Measurements from ENCODE around the gene OR6J1. TPM values are rescaled to one million over a fixed set of nuclear protein-coding genes. Genes with fewer than 3 reads are reported as not detected.
"Not testable (repeated sequence)": the region's sequence is repeated elsewhere in the genome, so short reads cannot be mapped to it uniquely, and the experiment has no call there.

OR6J1 gene
- total and polyA plus RNA-seq, 10 of the 15 experiments (the other 5 are each of a cell fraction or from before 2014, with no cell fraction given), result not detected

- POLR2A ChIA-PET; H3K4me1 ChIP-seq (ENCODE audit: control insufficient read depth, insufficient read depth, low read length); H2AFZ ChIP-seq (ENCODE audit: control insufficient read depth, low read depth, low read length); ATAC-seq; H4K20me1 ChIP-seq (ENCODE audit: control insufficient read depth, insufficient read depth); H3K79me2 ChIP-seq (ENCODE audit: control insufficient read depth, insufficient read depth, low read length); H3K4me3 ChIP-seq; intact Hi-C loops (cut with micrococcal nuclease; ENCODE audit: unreplicated experiment); RAD21 ChIA-PET (ENCODE audit: unreplicated experiment); H3K9ac ChIP-seq (ENCODE audit: control insufficient read depth, insufficient read depth, low read length); H3K27me3 ChIP-seq (replicated peaks in 1 of 2; ENCODE audit: control insufficient read depth in 2 of 2, insufficient read depth in 2 of 2, low read length in 1 of 2); H3K4me2 ChIP-seq (ENCODE audit: control insufficient read depth, insufficient read depth); FAIRE-seq; H3K27ac ChIP-seq (ENCODE audit: control insufficient read depth, insufficient read depth); H3K9me3 ChIP-seq (replicated peaks; ENCODE audit: control insufficient read depth, insufficient read depth, low read length); in situ Hi-C loops (cut with MboI); DNase-seq (ENCODE audit: low read depth, low spot score); H3K36me3 ChIP-seq (ENCODE audit: control insufficient read depth in 2 of 2, insufficient read depth in 2 of 2, low read length in 1 of 2); BruUV-seq (replicated peaks): not testable (repeated sequence)
- 9% methylated on average over 2 of the region's 2 CpGs for WGBS (ENCODE audit: insufficient coverage, insufficient replicate concordance, low lambda C conversion rate, missing lambda C conversion rate)
- CTCF ChIA-PET, result interaction anchor here (1.1 kb wide), 1 partner anchor 9 kb away, joined by 3 read pairs; no protein-coding TSS in a partner anchor
- SMC1A ChIA-PET (ENCODE audit: uncharacterized antibody, unreplicated experiment), result interaction anchor here (0.5 kb wide), 1 partner anchor 45 kb away, joined by 3 read pairs; no protein-coding TSS in a partner anchor
Observed at GRCh38 chr14:22677551-22677950, 33.4 kb upstream of the OR6J1 start.

- no peak for TF ChIP-seq DPF2 (IDR thresholded peaks at IDR 0.05)
- TF ChIP-seq RUNX3 (IDR thresholded peaks at IDR 0.05; ENCODE audit: low read length), result peak; percentile 18; the same call in 1 of the 2 replicates
- H4K20me1 ChIP-seq (ENCODE audit: control insufficient read depth, insufficient read depth), result no peaks in the 10 kb centered on the region
- H3K9ac ChIP-seq (ENCODE audit: control insufficient read depth, insufficient read depth, low read length), result no peak overlapping the region
- POLR2A ChIA-PET, result no interaction called here
- SMC1A ChIA-PET (ENCODE audit: uncharacterized antibody, unreplicated experiment), result interaction anchor here (1.0 kb wide), 1 partner anchor 12 kb away, joined by 3 read pairs; no protein-coding TSS in a partner anchor
- H3K36me3 ChIP-seq (ENCODE audit: control insufficient read depth in 2 of 2, insufficient read depth in 2 of 2, low read length in 1 of 2), result no peaks in the 10 kb centered on the region
- CTCF ChIA-PET, result interaction anchor here (1.2 kb wide), 1 partner anchor 14 kb away, joined by 4 read pairs; no protein-coding TSS in a partner anchor
- RAD21 ChIA-PET (ENCODE audit: unreplicated experiment), result no interaction called here
- no peak overlapping the region for H2AFZ ChIP-seq (ENCODE audit: control insufficient read depth, low read depth, low read length)
- no peaks in the 10 kb centered on the region for H3K79me2 ChIP-seq (ENCODE audit: control insufficient read depth, insufficient read depth, low read length)
- H3K9me3 ChIP-seq (replicated peaks; ENCODE audit: control insufficient read depth, insufficient read depth, low read length), result no peaks in the 10 kb centered on the region
- H3K27ac ChIP-seq (ENCODE audit: control insufficient read depth, insufficient read depth), result no peak overlapping the region
- no peak overlapping the region for H3K4me3 ChIP-seq
- intact Hi-C loops (cut with micrococcal nuclease; ENCODE audit: unreplicated experiment), result loop anchor here (5.0 kb wide), 1 partner anchor 36 kb away; no protein-coding TSS in a partner anchor
- no peaks in the 10 kb centered on the region for H3K27me3 ChIP-seq (replicated peaks in 1 of 2; ENCODE audit: control insufficient read depth in 2 of 2, insufficient read depth in 2 of 2, low read length in 1 of 2)
- no peaks in the 10 kb centered on the region for H3K4me1 ChIP-seq (ENCODE audit: control insufficient read depth, insufficient read depth, low read length)
- H3K4me2 ChIP-seq (ENCODE audit: control insufficient read depth, insufficient read depth), result no peak overlapping the region
- FAIRE-seq, result no peak
- BruUV-seq (replicated peaks), result no TSS peak
- ATAC-seq, result peak; percentile 69
- in situ Hi-C loops (cut with MboI), result no loop called here
- DNase-seq (ENCODE audit: low read depth, low spot score), result no peak
Observed at GRCh38 chr14:22671622-22672021, 27.5 kb upstream of the OR6J1 start.
